ENCODE measurements around the gene SH3PXD2A.
"Not testable (repeated sequence)": the region's sequence is repeated elsewhere in the genome, so short reads cannot be mapped to it uniquely, and the experiment has no call there.

SH3PXD2A gene

GRCh38 chr10:103619424-103620351 is 235.7 kb downstream of the SH3PXD2A start:
- no peak for DNase-seq

- DNase-seq = no peak
Observed at GRCh38 chr10:103618575-103619423, 236.6 kb downstream of the SH3PXD2A start.

GRCh38 chr10:103617602-103618385 is 237.6 kb downstream of the SH3PXD2A start:
- DNase-seq = no peak

- DNase-seq = no peak
Observed at GRCh38 chr10:103616705-103617601, 238.4 kb downstream of the SH3PXD2A start.

DNA sequence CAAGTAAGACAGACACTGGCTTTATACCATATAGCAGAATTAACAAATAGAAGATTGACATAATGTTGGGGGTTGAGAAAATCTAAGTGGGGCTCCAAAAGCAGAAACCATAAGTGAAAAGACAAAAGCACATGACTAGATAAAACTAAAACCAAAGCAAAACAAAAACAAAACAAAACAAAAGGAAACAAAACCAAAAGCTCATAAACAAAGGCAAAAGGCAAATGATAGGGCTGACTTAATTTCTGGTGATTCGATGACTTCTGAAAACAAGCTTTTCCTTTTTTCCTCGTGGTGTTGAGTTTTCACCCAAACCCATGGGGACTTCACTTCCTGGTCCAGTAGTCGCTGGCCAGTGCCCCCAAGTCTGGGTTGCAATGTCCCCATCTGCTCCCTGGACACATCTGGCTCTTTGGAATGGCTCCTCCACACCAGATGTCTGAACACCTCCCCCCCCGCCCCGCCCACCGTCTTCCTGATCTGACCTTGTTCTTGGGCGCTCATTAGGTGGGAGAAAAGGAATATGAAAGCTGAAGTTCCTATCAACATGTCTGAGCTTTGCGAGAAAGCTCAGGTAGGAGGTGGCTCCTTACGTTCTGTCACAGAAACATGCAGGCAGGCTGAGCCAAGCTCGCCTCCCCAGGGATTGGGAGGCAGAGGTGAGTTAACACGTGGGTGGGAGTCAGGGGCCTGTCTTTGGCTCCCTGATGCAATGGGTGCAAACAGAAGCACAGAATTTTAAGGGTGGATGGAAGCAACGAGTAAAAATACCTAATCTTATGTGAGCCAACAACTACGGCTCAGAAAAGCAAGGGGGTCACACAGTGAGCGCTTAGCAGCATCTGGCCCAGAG is 240.8 kb downstream of the SH3PXD2A start:
- no peak for DNase-seq

- DNase-seq = no peak
Observed at GRCh38 chr10:103613616-103614015, 241.8 kb downstream of the SH3PXD2A start.

- no peak for DNase-seq
Observed at GRCh38 chr10:103612462-103613365, 242.7 kb downstream of the SH3PXD2A start.

DNA sequence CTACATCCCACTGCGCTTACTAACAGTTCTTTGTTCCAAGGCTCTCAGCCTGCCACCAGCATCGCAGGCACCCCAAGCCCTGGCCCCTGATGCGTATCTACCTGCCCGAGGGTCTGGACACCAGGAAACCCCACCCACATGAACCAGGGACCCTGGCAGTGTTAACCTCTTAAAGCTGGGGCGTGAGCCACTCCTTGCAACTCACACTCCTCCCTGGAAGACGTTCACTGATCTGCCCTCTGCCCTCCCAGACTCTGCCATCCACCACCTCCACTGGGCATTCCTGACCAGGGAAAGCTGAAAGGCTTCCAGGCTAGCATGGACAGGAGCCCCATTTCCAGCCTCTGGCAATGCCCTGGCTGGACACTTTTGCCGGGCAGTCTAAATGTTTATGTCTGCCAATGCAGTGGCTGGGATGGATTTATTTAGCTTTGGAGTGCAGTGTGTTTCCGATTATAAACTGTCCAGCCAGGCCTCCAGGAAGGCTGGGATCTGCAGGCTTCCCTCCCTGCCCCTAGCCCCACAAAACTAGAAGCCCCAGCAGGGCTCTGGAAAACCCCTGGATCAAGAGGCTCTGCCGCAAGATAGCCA is 244.4 kb downstream of the SH3PXD2A start:
- no peak for DNase-seq

GRCh38 chr10:103610083-103610472 is 245.3 kb downstream of the SH3PXD2A start:
- no peak for DNase-seq

DNA sequence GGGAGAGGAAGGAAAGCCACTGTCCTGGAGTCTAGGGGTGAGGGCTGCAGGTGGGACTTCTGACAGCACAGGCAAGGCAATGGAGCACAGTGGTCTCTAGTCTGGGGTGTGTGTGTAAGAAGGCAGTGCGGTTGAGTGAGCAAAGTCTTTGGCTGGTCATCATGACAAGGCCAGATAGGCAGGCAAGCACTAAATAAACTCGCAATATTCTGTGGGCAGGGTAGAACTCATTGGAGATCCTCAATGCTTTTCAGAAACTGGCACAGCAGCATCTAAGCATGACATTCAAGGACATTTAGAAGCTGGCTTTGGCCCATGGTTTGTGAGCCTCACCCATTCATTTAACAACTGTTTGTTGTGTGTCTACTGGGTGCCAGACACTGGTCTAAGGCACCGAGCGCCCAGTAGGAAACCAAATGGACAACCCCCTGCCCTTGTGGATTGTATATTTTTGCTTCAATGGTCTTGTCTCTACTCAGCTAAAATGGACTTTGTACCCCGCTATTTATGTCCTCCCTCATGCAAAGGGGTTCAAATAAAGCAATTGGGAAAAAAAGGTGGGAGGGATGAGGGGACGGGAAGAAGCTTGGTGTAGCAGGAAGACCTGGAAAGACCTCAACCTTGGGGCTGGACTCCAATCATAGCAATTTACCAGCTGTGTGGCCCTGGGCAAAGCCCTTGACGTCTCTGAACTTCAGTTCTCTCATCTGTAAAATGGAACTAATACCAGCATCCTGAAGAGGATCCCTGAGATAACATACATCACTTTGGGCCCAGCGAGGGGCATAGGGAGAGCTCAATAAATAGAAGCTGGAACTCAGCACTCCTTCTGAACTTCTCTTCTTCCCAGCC is 245.9 kb downstream of the SH3PXD2A start:
- DNase-seq = no peak

DNA sequence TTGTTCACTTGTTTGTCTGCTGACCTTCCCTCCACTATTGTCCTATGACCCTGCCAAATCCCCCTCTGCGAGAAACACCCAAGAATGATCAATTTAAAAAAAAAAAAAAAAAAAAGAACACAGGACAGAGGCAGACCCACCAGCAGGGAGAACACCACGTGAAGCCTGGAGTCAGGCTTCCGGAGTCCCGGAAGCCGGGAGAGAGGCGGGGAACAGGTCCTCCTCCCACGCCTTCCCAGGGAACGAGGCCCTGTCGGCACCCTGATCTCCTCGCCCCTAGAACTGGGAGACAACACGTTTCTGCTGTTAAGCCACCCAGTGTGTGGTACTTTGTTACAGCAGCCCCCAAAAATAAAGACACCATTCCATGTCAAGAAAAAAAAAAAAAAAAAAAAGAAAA is 247.3 kb downstream of the SH3PXD2A start:
- not testable (repeated sequence) for DNase-seq

- DNase-seq = not testable (repeated sequence)
Observed at GRCh38 chr10:103607051-103607450, 248.3 kb downstream of the SH3PXD2A start.

DNA sequence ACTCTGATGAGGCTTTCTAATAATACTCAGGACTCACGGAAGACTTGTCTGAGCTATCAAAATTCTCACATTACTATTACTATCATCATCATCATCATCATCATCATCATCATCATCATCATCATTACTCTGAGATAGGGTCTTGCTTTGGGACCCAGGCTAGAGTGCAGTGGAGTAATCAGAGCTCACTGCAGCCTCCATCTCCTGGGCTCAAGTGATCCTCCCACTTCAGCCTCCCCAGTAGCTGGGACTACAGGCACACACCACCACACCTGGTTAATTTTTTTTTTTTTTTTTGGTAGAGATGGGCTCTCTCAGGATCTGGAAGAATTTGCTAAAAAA is 249.3 kb downstream of the SH3PXD2A start:
- DNase-seq = not testable (repeated sequence)

DNA sequence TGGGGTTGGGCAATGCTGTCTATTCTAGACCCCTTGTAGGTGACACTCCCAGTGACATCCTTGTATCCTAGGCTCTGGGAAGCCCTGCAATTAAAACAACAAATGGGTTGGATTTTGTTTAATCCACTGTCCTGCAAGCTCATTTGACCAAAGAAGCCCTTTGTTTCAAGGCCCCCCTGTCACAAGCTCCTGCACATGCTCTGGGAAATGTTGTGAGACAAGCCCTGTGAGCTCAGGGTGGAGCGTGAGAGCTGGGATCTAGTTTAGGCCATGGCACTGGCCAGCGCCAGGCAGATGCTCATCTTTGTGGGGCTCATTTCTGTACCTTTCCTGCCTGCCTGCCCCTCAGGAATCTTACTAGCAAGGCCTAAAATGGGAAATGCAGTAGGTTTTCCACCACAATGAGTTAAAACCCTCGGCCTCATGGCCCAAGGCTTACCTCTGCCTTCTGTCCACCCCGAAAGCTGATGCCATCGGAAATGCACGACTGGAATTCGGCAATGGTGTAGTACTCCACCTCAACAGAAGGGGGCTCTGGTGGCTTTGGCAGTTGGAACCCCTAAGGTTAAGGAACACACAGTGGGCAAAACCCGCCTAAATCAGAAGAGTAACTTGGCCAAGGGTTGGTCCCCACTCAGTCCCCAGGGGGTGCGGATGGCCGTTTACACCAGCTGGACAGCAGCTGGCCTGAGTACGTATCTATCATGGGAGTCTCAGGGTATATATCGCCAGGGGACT is 249.8 kb downstream of the SH3PXD2A start:
- DNase-seq = no peak

- DNase-seq = no peak
Observed at GRCh38 chr10:103603382-103603781, 252.0 kb downstream of the SH3PXD2A start.

DNA sequence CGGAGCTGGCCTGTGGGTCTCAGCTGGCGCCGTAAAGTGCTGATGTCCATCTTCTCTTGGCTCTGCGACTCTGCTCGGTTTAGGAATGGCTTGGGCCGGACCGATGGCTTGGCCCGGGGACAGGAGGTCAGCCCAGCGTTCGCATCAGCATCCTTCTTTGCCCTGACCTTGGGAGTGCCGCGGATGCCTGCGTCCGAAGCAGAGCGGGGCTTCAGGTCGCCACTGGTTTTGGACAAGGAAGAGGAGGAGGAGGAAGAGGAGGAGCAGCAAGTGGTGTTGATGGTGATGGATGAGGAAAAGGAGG is 252.6 kb downstream of the SH3PXD2A start:
- no peak for DNase-seq
